GM12878 (cell line): ENCODE results near the gene GP2. TPM values are rescaled to one million over a fixed set of nuclear protein-coding genes. Genes with fewer than 3 reads are reported as not detected.

ENCODE experiments used
- ATAC-seq: fragments of 200-7000 bp; cut with Tn5 transposase; 3 replicates; pipeline ENCODE4 v1.9.1; 2020; ENCODE audit warnings: mild to moderate bottlenecking, moderate library complexity
- BruUV-seq: library from RNA; stranded (reverse); fragments of 400-500 nt; replicated peaks from 2 replicates; lab custom pipeline; 2021; lab: Mats Ljungman, UMichigan
- CTCF ChIA-PET: fragments of 300-600 bp; sonication (Branson Sonifier 250); formaldehyde crosslinking; extraction: SDS; loops from one replicate; lab custom pipeline; 2021; ENCODE audit warnings: inconsistent platforms; lab: Yijun Ruan, JAX
- POLR2A ChIA-PET: fragments of 350-600 bp; formaldehyde crosslinking; extraction: SDS; loops from one replicate; lab custom pipeline; 2021; ENCODE audit warnings: inconsistent platforms; lab: Charles Lee
- RAD21 ChIA-PET: fragments of 300-600 bp; sonication (Branson Sonifier 250); formaldehyde crosslinking; loops from one replicate; lab custom pipeline; 2023; ENCODE audit warnings: antibody characterized with exemption; ENCODE audit not compliant: unreplicated experiment; lab: Charles Lee
- SMC1A ChIA-PET: fragments of 300-600 bp; sonication (Branson Sonifier 250); formaldehyde crosslinking; loops from one replicate; lab custom pipeline; 2023; ENCODE audit not compliant: unreplicated experiment, uncharacterized antibody; lab: Charles Lee
- DNase-seq: peaks from one replicate; pipeline ENCODE4 v3.0.0-alpha.2; 2011; ENCODE audit warnings: low read depth, low spot score
- FAIRE-seq: peaks from 3 replicates; lab custom pipeline; 2011; peaks lifted over from hg19 to GRCh38; lab: Jason Lieb, UNC
- H2AFZ ChIP-seq: 2 replicates; pipeline ENCODE4 v1.6.0; 2011; ENCODE audit warnings: low read depth, low read length, control low read depth; ENCODE audit not compliant: control insufficient read depth
- H3K27ac ChIP-seq: 2 replicates; pipeline ENCODE4 v1.5.1; 2011; ENCODE audit warnings: control low read depth; ENCODE audit not compliant: control insufficient read depth, insufficient read depth
- H3K27me3 ChIP-seq, 2 experiments: replicated peaks in 1 of 2; 2 replicates each; pipeline versions ENCODE4 v1.6.0 to v1.6.1; 2011; ENCODE audit warnings: low read length in 1 of 2; ENCODE audit not compliant: control insufficient read depth in 2 of 2, insufficient read depth in 2 of 2
- H3K36me3 ChIP-seq, 2 experiments: 2 replicates each; pipeline ENCODE4 v1.5.1; 2011; ENCODE audit warnings: low read length in 1 of 2; ENCODE audit not compliant: control insufficient read depth in 2 of 2, insufficient read depth in 2 of 2
- H3K4me1 ChIP-seq: 2 replicates; pipeline ENCODE4 v1.6.1; 2011; ENCODE audit warnings: mild to moderate bottlenecking, low read length, moderate library complexity, mixed read lengths; ENCODE audit not compliant: control insufficient read depth, insufficient read depth
- H3K4me2 ChIP-seq: 2 replicates; pipeline ENCODE4 v1.6.0; 2011; ENCODE audit warnings: control low read depth; ENCODE audit not compliant: control insufficient read depth, insufficient read depth
- H3K4me3 ChIP-seq: fragments of 200-600 bp; sonication (generic); 2 replicates; pipeline ENCODE4 v1.5.1; 2016
- H3K79me2 ChIP-seq: 2 replicates; pipeline ENCODE4 v1.6.0; 2011; ENCODE audit warnings: low read length; ENCODE audit not compliant: control insufficient read depth, insufficient read depth
- H3K9ac ChIP-seq: 2 replicates; pipeline ENCODE4 v1.8.0; 2011; ENCODE audit warnings: low read length, control low read depth, mixed read lengths; ENCODE audit not compliant: control insufficient read depth, insufficient read depth
- H3K9me3 ChIP-seq: replicated peaks from 3 replicates; pipeline ENCODE4 v1.5.1; 2011; ENCODE audit warnings: mild to moderate bottlenecking, low read length; ENCODE audit not compliant: control insufficient read depth, insufficient read depth
- H4K20me1 ChIP-seq: 2 replicates; pipeline ENCODE4 v1.6.0; 2011; ENCODE audit not compliant: control insufficient read depth, insufficient read depth
- ATF7 ChIP-seq: fragments of 450-650 bp; IDR thresholded peaks from 2 replicates; pipeline ENCODE4 v1.6.1; 2016; ENCODE audit warnings: low read depth, mild to moderate bottlenecking
- ETV6 ChIP-seq, 2 experiments: fragments of 450-650 bp in 1 of 2; IDR thresholded peaks in 1 of 2; conservative IDR thresholded peaks in 1 of 2; 2 replicates each; pipeline ENCODE4 v1.6.1; 2014; ENCODE audit warnings: antibody characterized with exemption in 1 of 2, borderline replicate concordance in 1 of 2, low read depth in 1 of 2, mild to moderate bottlenecking in 1 of 2, moderate library complexity in 1 of 2
- NFXL1 ChIP-seq: fragments of 450-650 bp; IDR thresholded peaks from 2 replicates; pipeline ENCODE4 v1.6.1; 2017; ENCODE audit warnings: antibody characterized with exemption, mild to moderate bottlenecking, borderline replicate concordance
- RFX5 ChIP-seq: IDR thresholded peaks from 2 replicates; pipeline ENCODE4 v1.6.1; 2011; ENCODE audit warnings: low read depth, low read length, improper control_type of control experiment
- SP1 ChIP-seq: IDR thresholded peaks from one replicate; pipeline ENCODE4 v1.6.1; 2011; ENCODE audit warnings: low read depth, low read length
- SUPT20H ChIP-seq: IDR thresholded peaks from 2 replicates; pipeline ENCODE4 v1.6.1; 2011; ENCODE audit warnings: low read depth, mild to moderate bottlenecking, low read length, moderate library complexity, borderline replicate concordance; ENCODE audit not compliant: control insufficient read depth
- WGBS: methylation state at CpG from one replicate; pipeline ENCODE4 v1.1.6; 2016; ENCODE audit warnings: low lambda C conversion rate; ENCODE audit not compliant: insufficient replicate concordance, insufficient coverage; ENCODE audit errors: missing lambda C conversion rate; 5-methylcytosine and 5-hydroxymethylcytosine counted together
- in situ Hi-C: fragments of 300-500 bp; cut with MboI; formaldehyde crosslinking; loops from 9 replicates; pipeline ENCODE4 v1.14.3; 2018; ENCODE audit warnings: mixed read lengths
- intact Hi-C: fragments of 100-400 bp; cut with micrococcal nuclease; formaldehyde crosslinking; loops from one replicate; pipeline ENCODE4 v1.14.2; 2022; ENCODE audit not compliant: unreplicated experiment
- polyA plus RNA-seq, 11 experiments: library from polyadenylated mRNA; depleted of rRNA in 4 of 11; unstranded in 6 of 11; stranded (reverse) in 5 of 11; fragments of >200 nt; fragmentation: Nextera tagmentation in 4 of 11; fragmentation: Illumina TruSeq in 1 of 11; extraction: Ambion mirVana in 4 of 11; extraction: Trizol in 1 of 11; gene quantifications; 1 replicate in 1 of 11; 2 replicates in 10 of 11; pipeline versions ENCODE4 v1.2.1 to v1.2.3, GENCODE V29; 2011 to 2016; ENCODE audit warnings: inconsistent platforms in 2 of 11, missing spikeins in 2 of 11, low read depth in 1 of 11
- total RNA-seq, 4 experiments: library from RNA; depleted of rRNA in 3 of 4; stranded (reverse); fragments of >200 nt in 3 of 4; fragmentation: Illumina TruSeq in 1 of 4; extraction: Trizol in 1 of 4; gene quantifications; 2 replicates each; pipeline versions ENCODE4 v1.2.1 to v1.2.3, GENCODE V29; 2013 to 2021
- TF ChIP-seq, protein P1 (sequence below): fragments of 450-650 bp; IDR thresholded peaks from 2 replicates; pipeline ENCODE4 v1.6.1; 2017; ENCODE audit warnings: borderline replicate concordance

The GP2 gene
- total and polyA plus RNA-seq, 10 of the 15 experiments (the other 5 are each of a cell fraction or from before 2014, with no cell fraction given): 6.9 TPM; not detected in 9

DNA sequence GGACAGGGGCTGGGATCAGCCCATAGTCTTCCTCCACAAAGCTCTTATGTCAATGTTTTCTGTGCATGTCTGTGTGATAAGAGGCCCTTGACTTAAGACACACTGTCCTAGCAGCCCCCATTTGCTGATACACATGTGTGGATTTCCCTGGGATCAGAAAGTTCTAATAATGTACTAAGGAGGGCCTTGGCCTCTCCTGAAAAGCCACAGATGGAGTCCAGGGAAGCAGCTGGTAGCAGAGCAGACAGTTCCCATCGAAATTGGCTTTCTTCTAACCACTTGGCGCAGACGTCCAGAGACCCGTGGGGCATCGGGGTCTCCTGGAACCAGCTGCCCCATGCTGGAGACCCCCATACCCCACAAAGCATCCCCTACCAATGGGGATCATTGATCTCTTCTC, 4.3 kb upstream of the GP2 start (continued):
- TF ChIP-seq, protein P1, sequence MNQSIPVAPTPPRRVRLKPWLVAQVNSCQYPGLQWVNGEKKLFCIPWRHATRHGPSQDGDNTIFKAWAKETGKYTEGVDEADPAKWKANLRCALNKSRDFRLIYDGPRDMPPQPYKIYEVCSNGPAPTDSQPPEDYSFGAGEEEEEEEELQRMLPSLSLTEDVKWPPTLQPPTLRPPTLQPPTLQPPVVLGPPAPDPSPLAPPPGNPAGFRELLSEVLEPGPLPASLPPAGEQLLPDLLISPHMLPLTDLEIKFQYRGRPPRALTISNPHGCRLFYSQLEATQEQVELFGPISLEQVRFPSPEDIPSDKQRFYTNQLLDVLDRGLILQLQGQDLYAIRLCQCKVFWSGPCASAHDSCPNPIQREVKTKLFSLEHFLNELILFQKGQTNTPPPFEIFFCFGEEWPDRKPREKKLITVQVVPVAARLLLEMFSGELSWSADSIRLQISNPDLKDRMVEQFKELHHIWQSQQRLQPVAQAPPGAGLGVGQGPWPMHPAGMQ: no peak
- no peak for TF ChIP-seq ETV6 (conservative IDR thresholded peaks at IDR 0.05 in 1 of 2, IDR thresholded peaks at IDR 0.05 in 1 of 2; ENCODE audit: borderline replicate concordance in 1 of 2, low read depth in 1 of 2)

- 0% methylated on average over 5 of the region's 5 CpGs for WGBS
- POLR2A ChIA-PET: no interaction called here
Observed at GRCh38 chr16:20329392-20330138, 2.3 kb upstream of the GP2 start.

More at GRCh38 chr16:20329392-20330138, 2.3 kb upstream of the GP2 start:
- no peaks in the 10 kb centered on the region; a peak in 1 of 4 replicates for H3K27me3 ChIP-seq
- H3K4me1 ChIP-seq: no peaks in the 10 kb centered on the region
- no peak for DNase-seq
- in situ Hi-C loops: no loop called here
- BruUV-seq: no TSS peak
- H4K20me1 ChIP-seq: no peaks in the 10 kb centered on the region
- H3K4me3 ChIP-seq: no peak overlapping the region
- FAIRE-seq: no peak
- SMC1A ChIA-PET: no interaction called here
- H3K4me2 ChIP-seq: no peak overlapping the region
- H3K36me3 ChIP-seq: no peaks in the 10 kb centered on the region
- ATAC-seq: no peak
- intact Hi-C loops: no loop called here
- H3K27ac ChIP-seq: no peak overlapping the region
- no peak for TF ChIP-seq ATF7
- TF ChIP-seq RFX5: no peak
- TF ChIP-seq NFXL1: no peak
- no peak for TF ChIP-seq SP1
- no peak for TF ChIP-seq SUPT20H
- CTCF ChIA-PET: interaction anchor here (0.7 to 1.6 kb wide), 2 partner anchors 422 to 578 kb away, joined by 3 to 5 read pairs; no protein-coding TSS in a partner anchor
- no peak overlapping the region for H2AFZ ChIP-seq
- RAD21 ChIA-PET: no interaction called here
- no peak overlapping the region for H3K9ac ChIP-seq
- no peaks in the 10 kb centered on the region for H3K9me3 ChIP-seq
- no peaks in the 10 kb centered on the region for H3K79me2 ChIP-seq
